Kidney (tissue), 14 donors: Measurements from ENCODE around the gene SERTAD1. TPM values are rescaled to one million over a fixed set of nuclear protein-coding genes. Genes with fewer than 3 reads are reported as not detected.

Experiments
- DNase-seq, 5 donors: peaks; one replicate each; pipeline ENCODE4 v3.0.0-alpha.2; 2013 to 2020
- FAIRE-seq: peaks from 2 replicates; lab custom pipeline; 2012; peaks lifted over from hg19 to GRCh38; lab: Jason Lieb, UNC
- H3K27ac ChIP-seq, 2 donors: one replicate each; pipeline ENCODE4 v1.7.0; 2013; ENCODE audit warnings: low read depth in 2 of 2, low read length in 2 of 2, inconsistent platforms in 1 of 2
- H3K27me3 ChIP-seq: one replicate; pipeline ENCODE4 v1.7.1; 2013; ENCODE audit warnings: low read length, inconsistent platforms; ENCODE audit not compliant: control insufficient read depth, insufficient read depth
- H3K36me3 ChIP-seq, 3 donors: one replicate each; pipeline versions ENCODE4 v1.7.0 to v1.7.1; 2013; ENCODE audit warnings: low read length in 3 of 3, control low read depth in 1 of 3, inconsistent platforms in 1 of 3; ENCODE audit not compliant: insufficient read depth in 3 of 3, control insufficient read depth in 2 of 3
- H3K4me1 ChIP-seq, 3 donors: one replicate each; pipeline versions ENCODE4 v1.7.0 to v1.7.1; 2013; ENCODE audit warnings: low read length in 3 of 3, inconsistent platforms in 1 of 3, low read depth in 1 of 3; ENCODE audit not compliant: control insufficient read depth in 2 of 3, insufficient read depth in 2 of 3
- H3K4me3 ChIP-seq, 3 donors: one replicate each; pipeline versions ENCODE4 v1.7.0 to v1.8.1; 2013; ENCODE audit warnings: low read length in 3 of 3, control low read depth in 1 of 3, inconsistent platforms in 1 of 3
- H3K9ac ChIP-seq, 3 donors: one replicate each; pipeline versions ENCODE4 v1.7.0 to v1.7.1; 2013; ENCODE audit warnings: low read length in 3 of 3, control low read depth in 1 of 3, inconsistent platforms in 1 of 3
- H3K9me3 ChIP-seq, 3 donors: one replicate each; pipeline versions ENCODE4 v1.7.0 to v1.7.1; 2013; ENCODE audit warnings: low read length in 3 of 3, control low read depth in 1 of 3, inconsistent platforms in 1 of 3; ENCODE audit not compliant: control insufficient read depth in 2 of 3, insufficient read depth in 1 of 3
- CTCF ChIP-seq: IDR thresholded peaks from 3 replicates; pipeline ENCODE4 v1.5.1; 2012; ENCODE audit warnings: mild to moderate bottlenecking, moderate library complexity, borderline replicate concordance; ENCODE audit not compliant: insufficient read depth; ENCODE audit errors: extremely low read depth
- intact Hi-C: fragments of 100-400 bp; cut with DNase I; formaldehyde crosslinking; loops from one replicate; pipeline ENCODE4 v1.11.1; 2022
- polyA plus RNA-seq: library from polyadenylated mRNA; stranded (reverse); fragments of 350-450 nt; fragmentation: Illumina TruSeq; extraction: RNeasy Lipid Tissue Mini Kit (QIAGEN cat#74804); gene quantifications from one replicate; pipeline ENCODE4 v1.2.3, GENCODE V29; 2014; ENCODE audit warnings: low read depth, low replicate concordance; ENCODE audit not compliant: insufficient read depth
- total RNA-seq: library from RNA; stranded (reverse); fragmentation: NEBNext Ultra II Directional; extraction: Animal tissue kit (Norgen Biotek cat#: 25700); gene quantifications from one replicate; pipeline ENCODE4 v1.2.1, GENCODE V29; 2021
- donor health status: control.
- donor health status: control.
- donor health status: control.
- donor health status: control.
- donor health status: control.
- donor health status: DM: yes; HTN: yes; CAD: no.
- donor health status: Normal renal cell carcinoma (clear cell type).

Gene SERTAD1
- total and polyA plus RNA-seq, 2 donors from 2014 or later, result 14.8 to 18.2 TPM

- peak overlapping the region in 1 of 3 donors; percentile 40 for H3K9ac ChIP-seq
- DNase-seq, result no peak
- intact Hi-C loops, result no loop called here
- peak overlapping the region; percentile 55 to 81 for H3K27ac ChIP-seq
- H3K9me3 ChIP-seq, result no peaks in the 10 kb centered on the region
- no peak overlapping the region for H3K4me3 ChIP-seq
- no peak for FAIRE-seq
- H3K4me1 ChIP-seq, result peaks cover 7 to 10% (median 8%) of the 10 kb centered on the region in 3 donors
- H3K27me3 ChIP-seq, result no peaks in the 10 kb centered on the region
- TF ChIP-seq CTCF, result no peak
- peaks cover 2 to 18% (median 6%) of the 10 kb centered on the region in 3 donors for H3K36me3 ChIP-seq
These were observed 20.5 kb upstream of the SERTAD1 start for GRCh38 chr19:40446263-40446784.

GRCh38 chr19:40445780-40446262, 20.0 kb upstream of the SERTAD1 start:
- no peaks in the 10 kb centered on the region for H3K27me3 ChIP-seq
- FAIRE-seq (no peak), DNase-seq (peak; percentile 73 to 91 (median 77))
- no peak overlapping the region for H3K9ac ChIP-seq
- H3K27ac ChIP-seq, result peak overlapping the region; percentile 55 to 81
- peaks cover 4 to 20% (median 11%) of the 10 kb centered on the region in 3 donors for H3K36me3 ChIP-seq
- no peaks in the 10 kb centered on the region for H3K9me3 ChIP-seq
- no peak for TF ChIP-seq CTCF
- intact Hi-C loops, result no loop called here
- H3K4me3 ChIP-seq, result no peak overlapping the region
- H3K4me1 ChIP-seq, result peaks cover 7 to 10% (median 8%) of the 10 kb centered on the region in 3 donors

GRCh38 chr19:40444825-40445312, 19.1 kb upstream of the SERTAD1 start:
- Histone ChIP-seq H3K9ac (peak overlapping the region; percentile 45 to 93 (median 78)), H3K9me3 (no peaks in the 10 kb centered on the region), H3K27ac (peak overlapping the region; percentile 96 to 99), H3K27me3 (no peaks in the 10 kb centered on the region), H3K36me3 (peaks cover 7 to 25% (median 11%) of the 10 kb centered on the region in 3 donors), H3K4me3 (peak overlapping the region; percentile 64 to 98 (median 77)), H3K4me1 (peaks cover 7 to 10% (median 8%) of the 10 kb centered on the region in 3 donors)
- no peak for DNase-seq
- TF ChIP-seq CTCF, result peak; percentile 29
- intact Hi-C loops, result no loop called here
- no peak for FAIRE-seq
